Smooth muscle cell (in vitro differentiated cells): ENCODE data around the gene STAG2. TPM values are rescaled to one million over a fixed set of nuclear protein-coding genes. Genes with fewer than 3 reads are reported as not detected.

Experiments used
- DNase-seq: peaks from one replicate; lab custom pipeline; 2025; ENCODE audit not compliant: unreplicated experiment; lab: John Stamatoyannopoulos, UW
- H2AFZ ChIP-seq: fragments of 200-600 bp; sonication (generic); 2 replicates; pipeline ENCODE4 v1.6.0; 2016; ENCODE audit warnings: antibody characterized with exemption, low read depth, mild to moderate bottlenecking
- H3F3A ChIP-seq: fragments of 200-600 bp; sonication (generic); 2 replicates; pipeline ENCODE4 v1.6.0; 2017; ENCODE audit warnings: antibody characterized with exemption, low read depth
- H3K27ac ChIP-seq: fragments of 200-600 bp; sonication (generic); 2 replicates; pipeline ENCODE4 v1.5.1; 2016; ENCODE audit warnings: low read depth, mild to moderate bottlenecking
- H3K27me3 ChIP-seq: fragments of 200-600 bp; sonication (generic); 2 replicates; pipeline ENCODE4 v1.6.1; 2016; ENCODE audit warnings: low read depth, mild to moderate bottlenecking
- H3K36me3 ChIP-seq: fragments of 200-600 bp; sonication (generic); 2 replicates; pipeline ENCODE4 v1.5.1; 2016; ENCODE audit warnings: low read depth
- H3K4me1 ChIP-seq: fragments of 200-600 bp; sonication (generic); 2 replicates; pipeline ENCODE4 v1.5.1; 2016; ENCODE audit warnings: low read depth
- H3K4me2 ChIP-seq: fragments of 200-600 bp; sonication (generic); 2 replicates; pipeline ENCODE4 v1.6.0; 2016; ENCODE audit warnings: mild to moderate bottlenecking
- H3K4me3 ChIP-seq: fragments of 200-600 bp; sonication (generic); 2 replicates; pipeline ENCODE4 v1.5.1; 2016; ENCODE audit warnings: mild to moderate bottlenecking
- H3K79me2 ChIP-seq: fragments of 200-600 bp; sonication (generic); 2 replicates; pipeline ENCODE4 v1.6.0; 2016; ENCODE audit warnings: low read depth, mild to moderate bottlenecking
- H3K9ac ChIP-seq: fragments of 200-600 bp; sonication (generic); 2 replicates; pipeline ENCODE4 v1.6.0; 2016; ENCODE audit warnings: low read depth
- H3K9me3 ChIP-seq: fragments of 200-600 bp; sonication (generic); replicated peaks from 2 replicates; pipeline ENCODE4 v1.5.1; 2016; ENCODE audit warnings: low read depth
- H4K20me1 ChIP-seq: fragments of 200-600 bp; sonication (generic); 2 replicates; pipeline ENCODE4 v1.6.0; 2016; ENCODE audit warnings: low read depth
- WGBS: methylation state at CpG from one replicate; pipeline ENCODE4 v1.1.7; 2016; ENCODE audit warnings: low lambda C conversion rate; 5-methylcytosine and 5-hydroxymethylcytosine counted together
- polyA plus RNA-seq: library from polyadenylated mRNA; unstranded; fragments of >200 nt; fragmentation: Nextera tagmentation; extraction: Ambion mirVana; gene quantifications from 2 replicates; pipeline ENCODE4 v1.2.1, GENCODE V29; 2016
- total RNA-seq: library from RNA; depleted of rRNA; stranded (reverse); fragments of >200 nt; gene quantifications from 2 replicates; pipeline ENCODE4 v1.2.3, GENCODE V29; 2014
- TF ChIP-seq, protein P1 (sequence below): fragments of 200-600 bp; sonication (generic); IDR thresholded peaks from 2 replicates; pipeline ENCODE4 v1.5.1; 2017; ENCODE audit warnings: borderline replicate concordance, mild to moderate bottlenecking, antibody characterized with exemption; ENCODE audit not compliant: insufficient read depth, poor library complexity, severe bottlenecking

Gene STAG2
- total and polyA plus RNA-seq, 2 experiments from 2014 or later, result 14.3 to 62.4 TPM

DNA sequence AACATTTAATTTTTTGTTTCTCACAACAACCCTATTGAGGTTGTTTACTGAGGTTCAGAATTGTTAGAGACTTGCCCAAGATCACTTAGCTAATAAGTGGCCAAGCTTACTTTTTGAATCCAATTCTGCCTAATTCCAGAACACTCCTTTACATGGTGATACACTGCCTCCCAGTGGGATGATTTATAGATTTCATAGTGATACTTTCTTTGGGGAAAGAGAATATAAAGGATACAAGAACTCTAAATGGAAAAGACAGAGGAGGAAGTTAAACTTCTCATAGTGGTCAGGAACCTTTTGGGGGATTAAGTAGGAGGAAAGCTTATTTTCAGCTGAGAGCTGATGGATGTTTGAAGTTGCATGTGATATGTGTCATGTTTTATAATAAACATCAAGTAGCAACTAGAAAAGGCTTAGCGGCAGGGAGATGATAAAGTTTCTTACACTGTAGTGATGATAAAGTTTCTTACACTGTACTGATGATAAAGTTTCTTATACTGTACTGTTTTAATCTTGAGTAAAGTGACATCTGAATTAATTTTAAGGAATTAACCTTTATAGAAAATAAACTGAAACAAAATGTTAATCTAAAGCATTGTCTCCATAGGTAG, 15.3 kb downstream of the STAG2 start:
- no peaks in the 10 kb centered on the region for H3F3A ChIP-seq
- TF ChIP-seq, protein P1, sequence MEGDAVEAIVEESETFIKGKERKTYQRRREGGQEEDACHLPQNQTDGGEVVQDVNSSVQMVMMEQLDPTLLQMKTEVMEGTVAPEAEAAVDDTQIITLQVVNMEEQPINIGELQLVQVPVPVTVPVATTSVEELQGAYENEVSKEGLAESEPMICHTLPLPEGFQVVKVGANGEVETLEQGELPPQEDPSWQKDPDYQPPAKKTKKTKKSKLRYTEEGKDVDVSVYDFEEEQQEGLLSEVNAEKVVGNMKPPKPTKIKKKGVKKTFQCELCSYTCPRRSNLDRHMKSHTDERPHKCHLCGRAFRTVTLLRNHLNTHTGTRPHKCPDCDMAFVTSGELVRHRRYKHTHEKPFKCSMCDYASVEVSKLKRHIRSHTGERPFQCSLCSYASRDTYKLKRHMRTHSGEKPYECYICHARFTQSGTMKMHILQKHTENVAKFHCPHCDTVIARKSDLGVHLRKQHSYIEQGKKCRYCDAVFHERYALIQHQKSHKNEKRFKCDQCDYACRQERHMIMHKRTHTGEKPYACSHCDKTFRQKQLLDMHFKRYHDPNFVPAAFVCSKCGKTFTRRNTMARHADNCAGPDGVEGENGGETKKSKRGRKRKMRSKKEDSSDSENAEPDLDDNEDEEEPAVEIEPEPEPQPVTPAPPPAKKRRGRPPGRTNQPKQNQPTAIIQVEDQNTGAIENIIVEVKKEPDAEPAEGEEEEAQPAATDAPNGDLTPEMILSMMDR, result peak; percentile 28
- no peaks in the 10 kb centered on the region for H3K27me3 ChIP-seq
- no peak for DNase-seq
- H3K36me3 ChIP-seq, result no peaks in the 10 kb centered on the region
- 85% methylated on average over 1 of the region's 1 CpG for WGBS
- no peaks in the 10 kb centered on the region for H3K9me3 ChIP-seq
- no peak overlapping the region for H3K9ac ChIP-seq
- peaks cover 100% of the 10 kb centered on the region for H3K79me2 ChIP-seq
- H3K4me3 ChIP-seq, result no peak overlapping the region
- no peaks in the 10 kb centered on the region for H3K4me1 ChIP-seq
- H2AFZ ChIP-seq, result no peak overlapping the region
- peaks cover 100% of the 10 kb centered on the region for H4K20me1 ChIP-seq
- H3K4me2 ChIP-seq, result no peak overlapping the region
- H3K27ac ChIP-seq, result no peak overlapping the region

DNA sequence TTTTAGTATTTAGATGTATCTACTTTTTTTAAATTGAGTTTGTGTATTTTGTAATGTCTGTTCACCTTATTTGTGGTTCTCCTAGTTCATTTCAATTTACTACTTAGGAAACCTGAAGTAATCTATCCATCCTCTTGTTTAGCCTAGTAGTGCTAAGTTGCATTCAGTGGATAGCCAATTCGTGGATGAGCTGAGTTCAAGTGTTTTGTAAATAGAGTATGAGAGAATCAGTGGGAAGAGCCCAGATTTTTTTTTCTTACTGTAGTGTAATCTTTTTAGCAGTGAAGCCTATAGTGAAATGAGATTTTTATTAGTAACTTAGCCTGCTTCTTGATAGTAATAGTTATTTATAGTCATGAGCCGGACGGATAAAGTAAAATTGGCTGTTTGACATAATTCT, 21.7 kb downstream of the STAG2 start:
- 80% methylated on average over 3 of the region's 3 CpGs for WGBS
- Histone ChIP-seq H2AFZ (no peak overlapping the region), H3K4me1 (no peaks in the 10 kb centered on the region), H3K27ac (no peak overlapping the region), H3K9me3 (no peaks in the 10 kb centered on the region), H3K27me3 (no peaks in the 10 kb centered on the region), H3K79me2 (peaks cover 99% of the 10 kb centered on the region), H3K4me3 (no peak overlapping the region), H3K9ac (no peak overlapping the region), H3K36me3 (no peaks in the 10 kb centered on the region), H3F3A (no peaks in the 10 kb centered on the region), H3K4me2 (no peak overlapping the region), H4K20me1 (peaks cover 92% of the 10 kb centered on the region)
- DNase-seq, result no peak
- TF ChIP-seq, protein P1, result no peak

DNA sequence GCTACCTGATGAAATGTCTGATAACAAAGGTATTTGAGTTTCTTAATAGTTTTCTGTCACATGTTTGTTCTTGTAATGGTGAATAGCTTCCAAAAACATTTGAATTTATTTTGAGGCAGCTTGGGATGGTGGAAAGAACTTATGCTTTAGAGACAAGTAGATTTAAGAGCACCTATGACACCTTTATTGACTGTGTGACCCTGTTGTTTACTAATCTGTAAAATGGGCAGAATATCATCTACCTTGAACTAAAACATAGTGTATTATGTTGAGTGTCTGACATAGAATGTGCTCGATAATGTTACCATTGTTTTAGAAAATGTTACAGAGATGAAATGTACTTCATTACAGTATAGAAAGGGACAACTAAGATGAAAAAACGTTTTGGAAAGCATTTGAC, 24.9 kb downstream of the STAG2 start:
- Histone ChIP-seq H3K4me2 (no peak overlapping the region), H3K4me3 (no peak overlapping the region), H3K9me3 (no peaks in the 10 kb centered on the region), H2AFZ (no peak overlapping the region), H4K20me1 (peaks cover 86% of the 10 kb centered on the region), H3F3A (no peaks in the 10 kb centered on the region), H3K9ac (no peak overlapping the region), H3K36me3 (no peaks in the 10 kb centered on the region), H3K79me2 (peaks cover 99% of the 10 kb centered on the region), H3K27me3 (no peaks in the 10 kb centered on the region), H3K27ac (no peak overlapping the region), H3K4me1 (no peaks in the 10 kb centered on the region)
- WGBS, result 62% methylated on average over 2 of the region's 2 CpGs
- TF ChIP-seq, protein P1, result no peak
- no peak for DNase-seq

DNA sequence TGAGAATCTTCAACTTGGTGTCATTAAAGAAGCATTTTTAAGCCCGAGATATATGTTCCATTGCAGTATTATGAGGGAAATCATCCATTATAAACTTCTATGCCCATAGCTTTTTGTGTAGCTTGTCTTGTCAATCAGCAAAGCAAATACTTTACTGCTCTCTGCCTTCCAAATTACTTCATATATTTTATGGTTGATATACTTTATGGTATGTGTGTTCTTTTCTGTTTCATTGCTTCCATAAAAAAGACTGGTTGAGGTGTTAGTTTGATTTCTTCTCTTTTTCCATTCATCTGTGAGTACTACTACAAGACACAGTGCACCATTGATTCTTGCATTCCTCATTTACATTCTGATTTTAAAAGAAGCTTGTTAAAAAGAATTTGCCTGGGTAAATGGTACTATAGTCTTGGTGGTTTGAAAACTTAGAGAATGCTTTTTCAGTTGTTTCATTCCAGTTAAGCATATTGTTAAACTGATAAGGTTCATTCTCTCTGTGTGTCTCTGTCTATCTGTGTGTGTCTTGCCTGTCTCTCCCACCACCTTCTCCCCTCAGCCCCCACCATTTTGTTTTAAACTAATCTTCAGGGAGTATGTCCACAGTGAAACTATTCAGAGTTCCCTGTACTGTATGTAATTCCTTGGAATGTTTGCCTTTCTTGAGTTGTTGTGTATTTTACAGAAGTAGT, 27.1 kb downstream of the STAG2 start:
- no peaks in the 10 kb centered on the region for H3K36me3 ChIP-seq
- H4K20me1 ChIP-seq, result peaks cover 79% of the 10 kb centered on the region
- DNase-seq, result no peak
- no peak overlapping the region for H3K9ac ChIP-seq
- no peaks in the 10 kb centered on the region for H3K4me1 ChIP-seq
- H3K27ac ChIP-seq, result no peak overlapping the region
- no peak overlapping the region for H2AFZ ChIP-seq
- H3K9me3 ChIP-seq, result no peaks in the 10 kb centered on the region
- peak overlapping the region; percentile 10 for H3K4me2 ChIP-seq
- WGBS, result 55% methylated on average over 1 of the region's 1 CpG
- no peak overlapping the region for H3K4me3 ChIP-seq
- peaks cover 99% of the 10 kb centered on the region for H3K79me2 ChIP-seq
- peaks cover 1% of the 10 kb centered on the region for H3F3A ChIP-seq
- TF ChIP-seq, protein P1, result no peak
- no peaks in the 10 kb centered on the region for H3K27me3 ChIP-seq
